ENCODE results near the gene CELF2.

- TF ChIP-seq EZH2 (IDR thresholded peaks at IDR 0.05; ENCODE audit: borderline replicate concordance): no peak
- TF ChIP-seq CTCF (IDR thresholded peaks at IDR 0.05; ENCODE audit: poor library complexity): no peak
Observed at GRCh38 chr10:11026773-11027172, 9.1 kb downstream of the CELF2 start.

Data from hepatocyte (in vitro differentiated cells).